ENCODE data around the gene MALT1.

MALT1 gene

GRCh38 chr18:58653814-58654509, 17.3 kb upstream of the MALT1 start:
- no peak for DNase-seq

GRCh38 chr18:58654896-58655614, 16.2 kb upstream of the MALT1 start:
- DNase-seq, result no peak

DNA sequence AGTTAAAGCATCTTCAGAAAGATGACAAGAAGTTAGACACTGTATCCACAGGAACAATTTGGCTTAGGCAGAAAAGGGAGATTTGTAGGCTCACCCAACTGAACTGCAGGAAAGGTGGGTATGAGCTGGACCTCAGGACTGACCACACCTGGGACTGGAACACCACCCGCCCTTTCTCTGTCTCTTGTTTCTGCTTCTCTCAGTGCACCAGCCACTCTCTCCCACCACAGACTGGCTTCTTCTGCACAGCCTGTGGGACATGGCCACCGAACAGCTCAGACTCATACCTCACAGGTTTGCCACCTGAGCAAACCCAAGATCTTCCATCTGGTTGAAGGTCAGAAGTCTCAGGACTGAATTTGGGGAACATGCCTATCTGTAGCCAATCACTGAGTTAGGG, 14.2 kb upstream of the MALT1 start:
- no peak for DNase-seq

DNA sequence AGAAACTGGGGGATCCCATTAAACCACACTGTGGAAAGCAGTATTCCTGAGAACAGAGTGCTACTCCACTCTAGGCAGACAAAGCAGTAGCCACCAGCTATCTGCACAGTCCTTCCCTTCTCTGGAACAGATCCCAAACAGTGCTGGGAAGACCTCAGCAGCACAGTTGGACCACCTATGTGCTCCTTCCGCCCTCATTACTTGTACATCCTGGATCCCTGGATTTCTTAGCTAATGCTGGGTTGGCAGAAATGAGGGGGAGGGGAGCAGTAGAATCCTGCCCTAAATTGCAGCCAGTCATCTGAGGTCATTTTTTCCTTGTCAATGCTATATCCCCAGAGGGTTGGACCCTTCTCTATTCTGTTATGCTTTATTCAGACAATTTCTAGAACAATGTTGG, 13.8 kb upstream of the MALT1 start:
- DNase-seq, result no peak

- DNase-seq, result no peak
These were observed 11.6 kb upstream of the MALT1 start for GRCh38 chr18:58659691-58660090.

- DNase-seq, result no peak
These were observed 10.3 kb upstream of the MALT1 start for GRCh38 chr18:58660915-58661314.

DNA sequence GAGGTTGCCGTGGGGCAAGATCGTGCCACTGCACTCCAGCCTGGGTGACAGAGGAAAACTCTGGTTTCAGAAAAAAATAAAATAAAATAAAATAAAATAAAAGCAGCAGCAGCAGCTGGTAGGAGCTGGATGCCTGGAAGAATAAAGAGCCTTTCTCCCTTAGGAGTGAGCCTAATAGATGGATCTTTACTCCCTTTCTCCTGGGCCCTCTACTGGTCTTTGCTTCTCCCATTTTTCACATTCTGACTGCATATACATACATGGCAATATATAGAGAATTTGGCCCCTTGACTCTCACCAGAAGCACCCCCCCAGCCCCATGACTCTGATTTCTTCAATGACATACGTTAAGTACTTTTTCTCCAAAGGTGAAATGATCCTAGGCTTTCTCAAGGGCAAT, 9.8 kb upstream of the MALT1 start:
- DNase-seq, result no peak

DNA sequence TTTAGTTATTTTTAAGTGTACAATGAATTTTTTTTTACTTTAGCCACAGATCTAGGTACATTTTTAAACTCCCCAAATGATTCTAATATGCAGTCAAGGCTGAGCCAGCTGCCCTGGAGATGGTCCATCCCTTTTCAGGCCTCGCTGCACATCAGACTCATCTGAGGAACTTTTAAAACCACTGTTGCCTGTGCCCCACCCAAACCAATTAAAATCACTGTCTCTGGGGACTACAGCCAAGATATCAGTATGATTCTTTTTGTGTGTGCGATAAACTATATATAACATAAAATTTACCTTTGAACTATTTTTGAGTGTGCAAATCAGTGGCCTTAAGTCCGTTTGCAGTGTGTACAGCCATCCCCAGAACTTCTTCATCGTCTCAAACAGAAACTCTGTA, 9.1 kb upstream of the MALT1 start:
- DNase-seq, result no peak

GRCh38 chr18:58666176-58666575, 5.1 kb upstream of the MALT1 start:
- DNase-seq, result no peak

GRCh38 chr18:58668211-58668610, 3.1 kb upstream of the MALT1 start:
- DNase-seq, result no peak

GRCh38 chr18:58668897-58669296, 2.4 kb upstream of the MALT1 start:
- no peak for DNase-seq

- no peak for DNase-seq
These were observed 1.4 kb upstream of the MALT1 start for GRCh38 chr18:58669731-58670378.

DNA sequence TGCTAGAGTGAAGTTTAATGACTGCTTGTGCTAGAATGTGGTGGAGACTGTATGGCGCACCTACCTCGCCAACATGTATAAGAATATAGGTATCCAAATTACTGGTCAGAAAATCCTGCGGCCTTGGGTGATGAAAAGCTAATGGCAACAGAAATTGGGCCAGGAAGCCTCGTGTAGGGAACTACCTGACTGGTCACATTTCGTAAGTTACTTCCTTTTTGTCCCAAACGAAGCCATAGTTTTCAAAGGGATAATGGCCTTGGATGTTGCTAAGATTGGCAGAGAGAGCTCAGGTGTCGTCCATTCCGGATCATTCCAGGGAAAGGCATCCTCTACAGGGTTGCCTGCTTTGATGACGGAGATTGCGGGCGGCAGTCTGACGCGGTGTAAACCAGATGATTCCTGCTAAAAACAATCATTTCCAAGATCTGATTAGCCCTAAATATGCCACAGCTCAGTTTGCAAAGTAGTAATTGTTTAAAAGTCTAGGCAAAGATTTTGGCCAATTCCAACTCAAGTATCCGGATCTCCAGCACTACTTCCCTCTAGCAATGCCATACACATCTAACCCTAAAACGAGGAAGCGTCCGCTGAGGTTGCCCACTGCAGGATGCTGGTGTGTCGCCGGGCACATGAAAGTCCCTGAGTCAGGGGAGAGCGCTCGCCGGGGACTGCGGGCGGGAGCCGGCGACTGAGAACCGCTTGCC, 708 bp upstream of the MALT1 start:
- no peak for DNase-seq

DNA sequence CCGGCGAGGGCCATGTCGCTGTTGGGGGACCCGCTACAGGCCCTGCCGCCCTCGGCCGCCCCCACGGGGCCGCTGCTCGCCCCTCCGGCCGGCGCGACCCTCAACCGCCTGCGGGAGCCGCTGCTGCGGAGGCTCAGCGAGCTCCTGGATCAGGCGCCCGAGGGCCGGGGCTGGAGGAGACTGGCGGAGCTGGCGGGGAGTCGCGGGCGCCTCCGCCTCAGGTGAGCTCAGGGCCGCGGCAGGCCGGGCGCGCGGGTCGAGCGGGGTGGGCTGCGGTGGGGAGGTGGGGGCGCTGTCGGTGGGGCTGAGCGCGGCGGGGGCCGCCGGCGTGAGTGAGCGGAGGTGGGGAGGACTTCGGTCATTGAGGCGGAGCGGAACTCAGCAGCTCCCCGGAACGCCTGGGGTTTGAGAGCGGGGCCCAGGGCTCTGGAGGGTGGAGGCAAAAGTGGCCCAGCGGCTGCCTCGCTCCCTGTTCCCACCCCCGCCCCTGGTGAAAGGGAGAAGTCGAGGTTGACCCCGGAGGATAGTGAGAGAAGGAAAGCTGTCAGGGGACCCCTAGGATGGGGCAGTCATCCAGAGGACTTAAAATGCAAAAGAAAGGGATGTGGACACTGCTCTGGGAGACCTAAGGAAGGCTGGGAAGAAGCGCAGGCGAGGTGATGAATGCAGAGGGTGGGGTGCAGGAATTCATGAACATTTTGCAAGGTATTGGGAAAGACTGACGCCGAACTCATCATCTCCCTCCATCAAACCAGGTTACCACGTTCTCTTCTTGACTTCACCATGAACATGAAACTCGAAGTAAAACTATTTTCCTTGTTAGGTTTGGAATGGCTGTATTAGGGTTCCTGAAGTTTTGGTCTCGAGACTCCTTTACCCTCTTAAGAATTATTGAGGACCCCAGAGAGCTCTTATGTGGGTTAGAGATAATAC, 633 bp downstream of the MALT1 start:
- no peak for DNase-seq

DNA sequence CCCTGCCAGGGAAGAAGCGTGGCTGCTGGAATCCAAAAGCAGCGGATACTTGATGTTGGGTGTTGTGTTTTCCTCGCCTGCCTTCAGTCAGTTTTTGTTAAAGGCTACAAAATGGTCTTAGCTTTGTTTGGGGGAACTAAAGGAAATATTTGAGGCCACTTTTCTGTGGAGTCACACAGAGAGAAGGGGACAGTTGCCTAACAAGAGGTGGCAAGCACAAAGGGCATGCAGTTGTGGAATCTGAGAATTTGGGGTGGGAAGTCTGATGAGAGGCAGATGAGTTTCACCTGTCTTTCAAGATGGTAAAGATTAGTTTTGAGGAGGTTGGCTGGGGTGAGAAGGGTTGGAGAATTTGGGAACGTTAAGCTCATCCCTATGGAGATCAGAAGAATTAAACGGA, 2.9 kb downstream of the MALT1 start:
- no peak for DNase-seq

- DNase-seq, result no peak
These were observed 3.7 kb downstream of the MALT1 start for GRCh38 chr18:58674863-58675472.

- DNase-seq, result no peak
These were observed 5.0 kb downstream of the MALT1 start for GRCh38 chr18:58676270-58676669.

- peak; percentile 62 for DNase-seq
These were observed 11.3 kb downstream of the MALT1 start for GRCh38 chr18:58682429-58683069.

DNA sequence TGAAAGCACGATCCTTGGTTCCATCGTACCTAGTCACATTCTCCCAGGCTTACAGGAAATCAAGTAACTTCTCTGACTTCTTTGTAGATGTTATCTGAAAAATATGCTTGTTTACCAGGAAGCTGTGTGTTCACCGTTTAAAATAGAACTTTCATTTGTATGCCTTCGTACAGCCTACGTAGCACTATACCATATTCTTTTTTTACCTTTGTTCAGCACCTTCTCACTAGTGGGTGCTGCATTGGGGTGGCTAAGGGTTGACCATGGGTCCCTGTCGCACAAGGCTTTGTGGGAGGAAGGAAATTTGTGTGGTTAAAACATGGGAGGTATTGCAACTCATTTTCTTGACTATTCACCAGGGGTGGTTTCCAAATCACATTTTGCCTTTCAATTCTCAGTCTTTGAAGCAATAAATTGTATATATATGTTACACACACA, 16.6 kb downstream of the MALT1 start:
- no peak for DNase-seq

DNA sequence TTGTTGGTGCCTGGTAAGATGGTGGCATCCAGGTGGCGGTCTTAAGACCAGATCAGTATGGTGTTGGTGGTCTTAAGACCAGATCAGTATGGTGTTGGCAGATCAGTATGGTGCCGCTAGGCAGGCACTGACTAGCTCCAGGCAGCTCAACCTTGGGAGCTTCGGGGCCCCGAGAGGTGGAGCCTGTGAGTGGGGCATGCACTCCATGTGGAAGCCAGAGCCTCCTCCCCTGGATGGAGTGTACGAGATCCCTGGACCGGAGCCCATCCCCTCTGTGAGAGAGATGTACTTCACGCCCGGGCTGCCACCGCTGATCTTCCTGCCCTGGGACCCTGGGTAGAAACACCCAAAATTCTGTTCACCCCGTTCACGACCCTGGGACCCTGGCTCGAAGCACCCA, 19.0 kb downstream of the MALT1 start:
- no peak for DNase-seq

- DNase-seq, result no peak
These were observed 20.0 kb downstream of the MALT1 start for GRCh38 chr18:58691256-58691655.
